B cell (primary cell): ENCODE measurements around the gene CCL19. TPM values are rescaled to one million over a fixed set of nuclear protein-coding genes. Genes with fewer than 3 reads are reported as not detected.
A peak's percentile ranks its signal among the peaks of the same experiment; 100 is the strongest.

Experiments used
- ATAC-seq: fragments of 200-7000 bp; cut with Tn5 transposase; one replicate; pipeline ENCODE4 v1.10.0; 2021; ENCODE audit warnings: low read depth, mild to moderate bottlenecking, moderate number of reproducible peaks, moderate library complexity
- CTCF ChIA-PET: fragments of 350-600 bp; sonication (Branson Sonifier 250); formaldehyde crosslinking; loops from one replicate; lab custom pipeline; 2021; ENCODE audit warnings: antibody characterized with exemption, inconsistent platforms; lab: Charles Lee
- POLR2A ChIA-PET: fragments of 350-600 bp; sonication (Branson Sonifier 250); formaldehyde crosslinking; loops from one replicate; lab custom pipeline; 2021; ENCODE audit warnings: antibody characterized with exemption; lab: Charles Lee
- DNase-seq: peaks from one replicate; pipeline ENCODE4 v3.0.0; 2013
- H2AFZ ChIP-seq: 2 replicates; pipeline ENCODE4 v1.6.1; 2012; ENCODE audit warnings: mild to moderate bottlenecking, low read depth, low read length; ENCODE audit not compliant: insufficient read depth, poor library complexity, severe bottlenecking
- H3K27ac ChIP-seq, 2 donors: 1 replicate in 1 of 2; 2 replicates in 1 of 2; pipeline ENCODE4 v1.5.1; 2012 to 2013; ENCODE audit warnings: low read length in 2 of 2, mild to moderate bottlenecking in 2 of 2, moderate library complexity in 1 of 2
- H3K27me3 ChIP-seq, 4 experiments: fragments of 200-600 bp in 1 of 4; sonication (generic) in 1 of 4; replicated peaks in 1 of 4; 1 replicate in 2 of 4; 2 replicates in 2 of 4; pipeline versions ENCODE4 v1.6.1 to v1.7.0; 2013 to 2016; ENCODE audit warnings: low read length in 3 of 4, mild to moderate bottlenecking in 2 of 4, mixed read lengths in 1 of 4, moderate library complexity in 1 of 4; ENCODE audit not compliant: insufficient read depth in 4 of 4, control insufficient read depth in 3 of 4; ENCODE audit errors: control extremely low read depth in 1 of 4
- H3K36me3 ChIP-seq, 2 experiments: replicated peaks in 1 of 2; 1 replicate in 1 of 2; 2 replicates in 1 of 2; pipeline versions ENCODE4 v1.6.1 to v1.7.1; 2013; ENCODE audit warnings: low read length in 1 of 2; ENCODE audit not compliant: insufficient read depth in 2 of 2, control insufficient read depth in 1 of 2; ENCODE audit errors: control extremely low read depth in 1 of 2, extremely low read depth in 1 of 2
- H3K4me1 ChIP-seq, 2 donors: fragments of 200-600 bp in 1 of 2; sonication (generic) in 1 of 2; 1 replicate in 1 of 2; 2 replicates in 1 of 2; pipeline versions ENCODE4 v1.5.1 to v1.6.1; 2013 to 2017; ENCODE audit warnings: low read length in 2 of 2; ENCODE audit not compliant: control insufficient read depth in 2 of 2, insufficient read depth in 2 of 2
- H3K4me2 ChIP-seq: replicated peaks from 2 replicates; pipeline ENCODE3; 2012; ENCODE audit warnings: mild to moderate bottlenecking, low read depth, low read length; ENCODE audit not compliant: poor library complexity, severe bottlenecking
- H3K4me3 ChIP-seq, 5 experiments: fragments of 200-600 bp in 1 of 5; sonication (generic) in 1 of 5; 1 replicate in 3 of 5; 2 replicates in 2 of 5; pipeline versions ENCODE4 v1.5.1 to v1.7.0; 2011 to 2016; ENCODE audit warnings: low read length in 4 of 5, mild to moderate bottlenecking in 4 of 5, low read depth in 2 of 5, control low read depth in 1 of 5, moderate library complexity in 1 of 5; ENCODE audit not compliant: insufficient read depth in 1 of 5; ENCODE audit errors: control extremely low read depth in 1 of 5, extremely low read depth in 1 of 5
- H3K79me2 ChIP-seq: fragments of 200-600 bp; sonication (generic); one replicate; pipeline ENCODE4 v1.6.0; 2016; ENCODE audit warnings: low read length; ENCODE audit not compliant: control insufficient read depth, insufficient read depth
- H3K9ac ChIP-seq: fragments of 200-600 bp; sonication (generic); 2 replicates; pipeline ENCODE4 v1.6.1; 2017; ENCODE audit warnings: mild to moderate bottlenecking, low read length, moderate library complexity
- H3K9me3 ChIP-seq, 3 donors: one replicate each; pipeline versions ENCODE4 v1.6.1 to v1.7.1; 2013; ENCODE audit warnings: low read length in 2 of 3; ENCODE audit not compliant: control insufficient read depth in 2 of 3, insufficient read depth in 1 of 3; ENCODE audit errors: control extremely low read depth in 1 of 3
- H4K20me1 ChIP-seq: 2 replicates; pipeline ENCODE4 v1.6.0; 2012; ENCODE audit warnings: mild to moderate bottlenecking, low read length; ENCODE audit not compliant: insufficient read depth, control insufficient read depth, poor library complexity, severe bottlenecking
- H3K27ac Mint-ChIP-seq: one replicate; pipeline ENCODE4 v1.8.0; 2021; ENCODE audit warnings: mixed read lengths
- H3K27me3 Mint-ChIP-seq: one replicate; pipeline ENCODE4 v1.8.0; 2021; ENCODE audit warnings: mixed read lengths
- H3K4me1 Mint-ChIP-seq: one replicate; pipeline ENCODE4 v1.8.0; 2021; ENCODE audit warnings: mixed read lengths
- H3K4me3 Mint-ChIP-seq: one replicate; pipeline ENCODE4 v1.8.0; 2021; ENCODE audit warnings: mixed read lengths
- H3K9me3 Mint-ChIP-seq: one replicate; pipeline ENCODE4 v1.8.0; 2022; ENCODE audit warnings: mixed read lengths; ENCODE audit not compliant: insufficient read depth
- CTCF ChIP-seq: fragments of 200-600 bp; IDR thresholded peaks from one replicate; pipeline ENCODE4 v1.8.0; 2022; ENCODE audit warnings: antibody characterized with exemption, mild to moderate bottlenecking
- EZH2 ChIP-seq: IDR thresholded peaks from 2 replicates; pipeline ENCODE4 v1.6.1; 2012; ENCODE audit warnings: borderline replicate concordance, low read depth, mild to moderate bottlenecking, moderate library complexity, low read length; ENCODE audit not compliant: insufficient read depth, poor library complexity, severe bottlenecking
- WGBS: methylation state at CpG from one replicate; pipeline ENCODE4 v1.1.5; 2013; ENCODE audit warnings: missing lambda C conversion rate; ENCODE audit not compliant: insufficient coverage; 5-methylcytosine and 5-hydroxymethylcytosine counted together
- intact Hi-C: fragments of 100-400 bp; cut with micrococcal nuclease; formaldehyde crosslinking; loops from one replicate; pipeline ENCODE4 v1.10.0; 2022
- polyA plus RNA-seq: library from polyadenylated mRNA; depleted of rRNA; stranded (reverse); fragments of >200 nt; gene quantifications from 2 replicates; pipeline ENCODE4 v1.2.3, GENCODE V29; 2012
- total RNA-seq, 2 donors: library from RNA; stranded (reverse); fragments of 120-200 nt in 1 of 2; gene quantifications; 1 replicate in 1 of 2; 2 replicates in 1 of 2; pipeline versions ENCODE4 v1.2.3 to v1.2.4, GENCODE V29; 2013 to 2022

CCL19 gene
- total and polyA plus RNA-seq, 2 donors (not counting 1 experiment from before 2014, with no cell fraction given), result not detected

- TF ChIP-seq CTCF (no peak), EZH2 (no peak)
- H3K4me3 Mint-ChIP-seq, result peak within 1 kb of the TSS; percentile 20
- peaks cover 3% of the 10 kb centered on the region for H3K27me3 Mint-ChIP-seq
- intact Hi-C loops, result no loop called here
- no peaks in the 10 kb centered on the region for H3K9me3 ChIP-seq
- peaks cover 15% of the 10 kb centered on the region for H3K79me2 ChIP-seq
- WGBS, result 53% methylated on average over 18 of the region's 24 CpGs
- ChIA-PET POLR2A (interaction anchor here (0.6 kb wide), 1 partner anchor 37 kb away, joined by 3 read pairs; no protein-coding TSS in a partner anchor), CTCF (no interaction called here)
- no peak for DNase-seq
- H3K4me3 ChIP-seq, result no peak within 1 kb of the TSS
- peaks cover 8 to 12% of the 10 kb centered on the region in 2 donors for H3K4me1 ChIP-seq
- H3K27me3 ChIP-seq, result no peaks in the 10 kb centered on the region
- H4K20me1 ChIP-seq, result peaks cover 12% of the 10 kb centered on the region
- peak within 1 kb of the TSS; percentile 3 for H3K27ac Mint-ChIP-seq
- no peak within 1 kb of the TSS for H3K4me2 ChIP-seq
- H3K9me3 Mint-ChIP-seq, result no peaks in the 10 kb centered on the region
- H3K27ac ChIP-seq, result no peak within 1 kb of the TSS
- ATAC-seq, result peak; percentile 28
- peaks cover 0 to 18% of the 10 kb centered on the region in 2 experiments for H3K36me3 ChIP-seq
- peaks cover 30% of the 10 kb centered on the region for H3K4me1 Mint-ChIP-seq
- H2AFZ ChIP-seq, result no peak within 1 kb of the TSS
- no peak within 1 kb of the TSS for H3K9ac ChIP-seq
These were observed 39.0 kb downstream of the CCL19 start, which contains the start of gene IL11RA for GRCh38 chr9:34651876-34652601. IL11RA (plus strand) TSS chr9:34652185; CDS start chr9:34655218, 3,033 bp downstream.

GRCh38 chr9:34651321-34651720 is 39.8 kb downstream of the CCL19 start:
- no peaks in the 10 kb centered on the region for H3K9me3 ChIP-seq
- peaks cover 36% of the 10 kb centered on the region for H3K4me1 Mint-ChIP-seq
- peaks cover 11 to 13% of the 10 kb centered on the region in 2 donors for H3K4me1 ChIP-seq
- ATAC-seq (no peak), DNase-seq (no peak)
- H3K4me3 ChIP-seq, result no peak overlapping the region
- H3K27ac Mint-ChIP-seq, result no peak overlapping the region
- no peak overlapping the region for H3K27ac ChIP-seq
- ChIA-PET POLR2A (no interaction called here), CTCF (no interaction called here)
- no peak overlapping the region for H3K4me2 ChIP-seq
- no peaks in the 10 kb centered on the region for H3K27me3 ChIP-seq
- H3K36me3 ChIP-seq, result peaks cover 0 to 18% of the 10 kb centered on the region in 2 experiments
- intact Hi-C loops, result no loop called here
- no peaks in the 10 kb centered on the region for H3K9me3 Mint-ChIP-seq
- H3K9ac ChIP-seq, result no peak overlapping the region
- peaks cover 14% of the 10 kb centered on the region for H4K20me1 ChIP-seq
- TF ChIP-seq EZH2 (no peak), CTCF (no peak)
- H3K4me3 Mint-ChIP-seq, result no peak overlapping the region
- peaks cover 19% of the 10 kb centered on the region for H3K79me2 ChIP-seq
- 89% methylated on average over 2 of the region's 4 CpGs for WGBS
- H2AFZ ChIP-seq, result no peak overlapping the region
- H3K27me3 Mint-ChIP-seq, result peaks cover 3% of the 10 kb centered on the region
